RWPE2 (cell line): ENCODE measurements around the gene SNX5.

Experiments used
- ATAC-seq: fragments of 200-7000 bp; cut with Tn5 transposase; 3 replicates; pipeline ENCODE4 v1.9.1; 2021; ENCODE audit warnings: low read depth
- DNase-seq: peaks from one replicate; pipeline ENCODE4 v3.0.0-alpha.2; 2020; ENCODE audit warnings: low spot score
- H3K27ac ChIP-seq: fragments of 450-650 bp; 2 replicates; pipeline ENCODE4 v1.5.1; 2017; ENCODE audit warnings: mild to moderate bottlenecking; ENCODE audit not compliant: poor library complexity, severe bottlenecking
- H3K27me3 ChIP-seq: fragments of 250-450 bp; sonication (Bioruptor Pico); 2 replicates; pipeline ENCODE4 v1.5.1; 2021; ENCODE audit warnings: mild to moderate bottlenecking, moderate library complexity; ENCODE audit not compliant: insufficient read depth, poor library complexity, severe bottlenecking
- H3K36me3 ChIP-seq: fragments of 250-450 bp; sonication (Bioruptor Pico); 2 replicates; pipeline ENCODE4 v1.5.1; 2020; ENCODE audit warnings: low read depth, mild to moderate bottlenecking, moderate library complexity
- H3K4me1 ChIP-seq: fragments of 250-450 bp; sonication (Bioruptor Pico); 2 replicates; pipeline ENCODE4 v1.5.1; 2021; ENCODE audit warnings: mild to moderate bottlenecking, moderate library complexity; ENCODE audit not compliant: insufficient read depth, poor library complexity, severe bottlenecking
- H3K4me3 ChIP-seq: fragments of 250-450 bp; sonication (Bioruptor Pico); 2 replicates; pipeline ENCODE4 v1.5.1; 2021; ENCODE audit warnings: mild to moderate bottlenecking, moderate library complexity; ENCODE audit not compliant: severe bottlenecking
- H3K9me3 ChIP-seq: fragments of 250-450 bp; sonication (Bioruptor Pico); 2 replicates; pipeline ENCODE4 v1.5.1; 2021; ENCODE audit warnings: mild to moderate bottlenecking, moderate library complexity; ENCODE audit not compliant: severe bottlenecking
- CTCF ChIP-seq: fragments of 450-650 bp; IDR thresholded peaks from one replicate; pipeline ENCODE4 v1.5.1; 2017; ENCODE audit warnings: mild to moderate bottlenecking, moderate library complexity; ENCODE audit not compliant: poor library complexity, severe bottlenecking

SNX5 gene

DNA sequence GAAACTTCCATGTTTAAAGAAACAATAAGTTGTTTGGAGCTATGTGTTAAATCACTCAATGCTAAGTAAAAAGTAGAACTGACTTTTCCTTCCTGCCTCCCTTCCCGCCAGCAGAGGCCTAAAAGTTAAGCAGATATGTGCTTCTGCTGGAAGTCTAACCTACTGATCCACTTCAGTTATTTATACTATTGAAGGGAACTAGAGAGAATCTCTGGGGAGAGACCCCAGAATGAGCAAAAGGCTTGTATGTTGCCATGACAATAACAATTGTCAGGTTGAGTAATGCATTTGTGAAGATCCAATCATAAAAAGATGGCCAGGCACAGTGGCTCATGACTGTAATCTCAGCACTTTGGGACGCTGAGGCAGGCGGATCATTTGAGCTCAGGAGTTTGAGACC is 25.0 kb upstream of the SNX5 start:
- Histone ChIP-seq H3K4me3 (no peak overlapping the region), H3K27ac (peak overlapping the region; percentile 17), H3K27me3 (no peaks in the 10 kb centered on the region), H3K4me1 (peaks cover 16% of the 10 kb centered on the region), H3K36me3 (peaks cover 24% of the 10 kb centered on the region), H3K9me3 (no peaks in the 10 kb centered on the region)
- DNase-seq: no peak
- no peak for TF ChIP-seq CTCF
- no peak for ATAC-seq

DNA sequence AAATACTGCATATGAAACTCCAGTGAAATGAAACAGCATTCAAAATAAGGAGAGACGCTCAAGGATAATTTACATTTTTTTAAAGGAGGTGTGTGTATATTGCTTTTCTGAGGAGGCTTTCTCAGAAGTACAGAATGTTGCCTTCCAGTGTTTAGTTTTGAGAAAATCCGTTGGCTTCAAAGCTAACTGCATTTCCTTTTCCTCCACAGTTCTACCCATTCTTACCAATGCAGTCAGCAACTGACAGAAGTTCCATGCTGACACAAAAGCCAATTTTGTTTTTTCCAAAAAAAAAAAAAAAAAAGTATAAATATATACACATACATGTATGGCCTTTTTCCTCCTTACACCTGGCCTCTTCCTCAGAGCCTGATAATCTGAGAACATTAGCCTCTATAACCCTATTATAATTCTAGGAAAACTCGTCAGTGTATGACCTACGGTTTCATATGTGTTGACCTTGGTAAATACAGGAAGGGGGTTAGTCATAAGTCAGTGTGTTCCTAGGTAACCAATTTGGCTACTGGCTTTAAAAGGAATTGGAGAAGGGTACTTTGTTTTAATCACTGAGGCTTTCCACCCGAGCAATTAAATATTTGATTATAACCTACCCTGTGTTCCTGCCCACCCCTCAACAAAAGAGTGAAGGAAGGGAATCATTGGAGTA is 24.4 kb upstream of the SNX5 start:
- H3K27ac ChIP-seq: peak overlapping the region; percentile 17

DNA sequence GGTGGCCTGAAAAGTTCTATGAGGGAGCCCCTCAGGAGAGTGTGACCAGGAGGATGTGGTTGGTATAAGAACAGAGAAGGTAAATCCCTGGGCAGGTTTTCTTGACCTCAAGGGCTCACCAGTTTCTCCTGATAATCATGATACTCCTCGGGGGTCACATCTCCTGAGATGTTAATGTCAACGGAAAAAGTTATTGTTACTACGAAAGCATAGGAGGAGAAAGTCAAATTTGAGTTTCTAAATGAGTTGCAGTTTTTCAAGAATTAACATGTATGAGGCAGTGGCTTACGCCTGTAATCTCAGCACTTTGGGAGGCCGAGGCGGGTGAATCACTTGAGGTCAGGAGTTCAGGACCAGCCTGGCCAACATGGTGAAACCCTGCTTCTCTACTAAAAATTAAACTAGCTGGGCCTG is 23.6 kb upstream of the SNX5 start:
- H3K9me3 ChIP-seq: no peaks in the 10 kb centered on the region
- H3K4me1 ChIP-seq: peaks cover 16% of the 10 kb centered on the region
- no peak for TF ChIP-seq CTCF
- H3K27ac ChIP-seq: no peak overlapping the region
- H3K27me3 ChIP-seq: no peaks in the 10 kb centered on the region
- DNase-seq (no peak), ATAC-seq (no peak)
- no peak overlapping the region for H3K4me3 ChIP-seq
- peaks cover 37% of the 10 kb centered on the region for H3K36me3 ChIP-seq

More for the DNA sequence above, 24.4 kb upstream of the SNX5 start:
- Histone ChIP-seq H3K4me1 (peaks cover 16% of the 10 kb centered on the region), H3K9me3 (no peaks in the 10 kb centered on the region), H3K36me3 (peaks cover 30% of the 10 kb centered on the region), H3K27me3 (no peaks in the 10 kb centered on the region), H3K4me3 (no peak overlapping the region)
- no peak for DNase-seq
- peak; percentile 82 for ATAC-seq
- TF ChIP-seq CTCF: no peak

- no peak for TF ChIP-seq CTCF
- no peak overlapping the region for H3K4me3 ChIP-seq
- DNase-seq: no peak
- no peak overlapping the region for H3K27ac ChIP-seq
- H3K27me3 ChIP-seq: no peaks in the 10 kb centered on the region
- H3K9me3 ChIP-seq: no peaks in the 10 kb centered on the region
- no peak for ATAC-seq
- H3K4me1 ChIP-seq: peaks cover 16% of the 10 kb centered on the region
- peaks cover 54% of the 10 kb centered on the region for H3K36me3 ChIP-seq
Measured at GRCh38 chr20:17990278-17990972, 21.8 kb upstream of the SNX5 start.

DNA sequence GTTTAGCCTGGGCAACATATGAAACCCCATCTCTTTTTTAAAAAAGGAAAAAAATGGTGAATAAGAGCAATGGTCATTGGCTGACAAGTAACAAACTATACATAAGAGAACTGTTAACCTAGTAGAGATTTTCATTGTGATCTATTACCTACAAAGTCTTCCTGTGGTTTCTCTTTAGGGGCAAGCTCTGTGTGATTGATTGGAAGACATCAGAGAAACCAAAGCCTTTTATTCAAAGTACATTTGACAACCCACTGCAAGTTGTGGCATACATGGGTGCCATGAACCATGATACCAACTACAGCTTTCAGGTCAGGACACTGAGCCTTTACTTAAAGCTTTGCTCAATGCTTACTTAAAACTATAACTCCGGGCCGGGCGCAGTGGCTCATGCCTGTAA is 19.4 kb upstream of the SNX5 start:
- H3K27ac ChIP-seq: no peak overlapping the region
- H3K4me3 ChIP-seq: no peak overlapping the region
- no peak for ATAC-seq
- peaks cover 76% of the 10 kb centered on the region for H3K36me3 ChIP-seq
- no peak for DNase-seq
- no peaks in the 10 kb centered on the region for H3K27me3 ChIP-seq
- H3K4me1 ChIP-seq: peaks cover 12% of the 10 kb centered on the region
- TF ChIP-seq CTCF: no peak
- H3K9me3 ChIP-seq: no peaks in the 10 kb centered on the region
